GM23338 (cell line): ENCODE results near the gene NEK11. TPM values are rescaled to one million over a fixed set of nuclear protein-coding genes. Genes with fewer than 3 reads are reported as not detected.

ENCODE experiments used
- ATAC-seq: fragments of 200-7000 bp; cut with Tn5 transposase; 3 replicates; pipeline ENCODE4 v1.9.1; 2020
- DNase-seq: peaks from one replicate; pipeline ENCODE4 v3.0.0-alpha.2; 2015; ENCODE audit warnings: low spot score
- H2AFZ ChIP-seq: fragments of 200-600 bp; sonication (generic); 2 replicates; pipeline ENCODE4 v1.8.0; 2016; ENCODE audit warnings: antibody characterized with exemption, mild to moderate bottlenecking, moderate library complexity
- H3F3A ChIP-seq: fragments of 200-600 bp; sonication (generic); replicated peaks from 2 replicates; pipeline ENCODE4 v1.8.0; 2017; ENCODE audit warnings: antibody characterized with exemption, mixed run types, low read depth
- H3K27ac ChIP-seq: fragments of 200-600 bp; sonication (generic); 2 replicates; pipeline ENCODE4 v1.6.1; 2016; ENCODE audit warnings: low read depth
- H3K27me3 ChIP-seq: fragments of 200-600 bp; sonication (generic); 2 replicates; pipeline ENCODE4 v1.8.0; 2016; ENCODE audit warnings: mild to moderate bottlenecking, mixed run types, moderate library complexity; ENCODE audit not compliant: insufficient read depth
- H3K36me3 ChIP-seq: fragments of 200-600 bp; sonication (generic); 2 replicates; pipeline ENCODE4 v1.8.0; 2016; ENCODE audit warnings: mild to moderate bottlenecking; ENCODE audit not compliant: insufficient read depth
- H3K4me1 ChIP-seq: fragments of 200-600 bp; sonication (generic); 2 replicates; pipeline ENCODE4 v1.8.0; 2016; ENCODE audit warnings: mild to moderate bottlenecking, moderate library complexity; ENCODE audit not compliant: insufficient read depth
- H3K4me2 ChIP-seq: fragments of 200-600 bp; sonication (generic); 2 replicates; pipeline ENCODE4 v1.7.1; 2017; ENCODE audit warnings: mixed run types
- H3K4me3 ChIP-seq: fragments of 200-600 bp; sonication (generic); 2 replicates; pipeline ENCODE4 v1.6.1; 2016; ENCODE audit warnings: mixed run types
- H3K79me2 ChIP-seq: fragments of 200-600 bp; sonication (generic); replicated peaks from 2 replicates; pipeline ENCODE4 v1.8.0; 2017; ENCODE audit warnings: mild to moderate bottlenecking; ENCODE audit not compliant: insufficient read depth
- H3K9me2 ChIP-seq: fragments of 200-600 bp; sonication (generic); 2 replicates; pipeline ENCODE4 v1.8.0; 2017; ENCODE audit not compliant: insufficient read depth
- H4K20me1 ChIP-seq: fragments of 200-600 bp; sonication (generic); replicated peaks from 2 replicates; pipeline ENCODE4 v1.8.0; 2017; ENCODE audit warnings: mild to moderate bottlenecking; ENCODE audit not compliant: insufficient read depth
- H3K27ac Mint-ChIP-seq: 2 replicates; pipeline ENCODE4 v1.8.0; 2020; ENCODE audit warnings: inconsistent platforms, mild to moderate bottlenecking, moderate library complexity, mixed read lengths
- H3K27me3 Mint-ChIP-seq: 3 replicates; pipeline ENCODE4 v1.8.0; 2022; ENCODE audit warnings: low read depth, mild to moderate bottlenecking, moderate library complexity, mixed read lengths, inconsistent platforms; ENCODE audit not compliant: insufficient read depth, poor library complexity
- H3K36me3 Mint-ChIP-seq: 3 replicates; pipeline ENCODE4 v1.8.0; 2021; ENCODE audit warnings: low read depth, mild to moderate bottlenecking, inconsistent platforms, moderate library complexity, mixed read lengths
- H3K4me1 Mint-ChIP-seq: 3 replicates; pipeline ENCODE4 v1.8.0; 2020; ENCODE audit warnings: mild to moderate bottlenecking, inconsistent platforms, mixed read lengths
- H3K4me3 Mint-ChIP-seq: 3 replicates; pipeline ENCODE4 v1.8.0; 2021; ENCODE audit warnings: moderate library complexity, mild to moderate bottlenecking, inconsistent platforms, mixed read lengths
- H3K9me3 Mint-ChIP-seq: 3 replicates; pipeline ENCODE4 v1.8.0; 2020; ENCODE audit warnings: moderate library complexity, mild to moderate bottlenecking, inconsistent platforms, mixed read lengths
- CTCF ChIP-seq, 2 experiments: fragments of 200-600 bp in 1 of 2; sonication (generic) in 1 of 2; conservative IDR thresholded peaks; 2 replicates each; pipeline versions ENCODE4 v1.5.1 to v1.6.1; 2016 to 2017; ENCODE audit warnings: antibody characterized with exemption in 2 of 2, low read depth in 2 of 2, mild to moderate bottlenecking in 2 of 2, moderate library complexity in 1 of 2
- ETS1 ChIP-seq: IDR thresholded peaks from 2 replicates; pipeline ENCODE4 v1.6.1; 2016; ENCODE audit warnings: antibody characterized with exemption
- NANOG ChIP-seq: IDR thresholded peaks from 2 replicates; pipeline ENCODE4 v1.6.1; 2016; ENCODE audit warnings: antibody characterized with exemption, borderline replicate concordance
- POLR2AphosphoS5 ChIP-seq: IDR thresholded peaks from 2 replicates; pipeline ENCODE4 v1.6.1; 2016; ENCODE audit warnings: antibody characterized with exemption, low read depth
- STAT1 ChIP-seq: IDR thresholded peaks from one replicate; pipeline ENCODE4 v1.6.1; 2016; ENCODE audit warnings: antibody characterized with exemption; ENCODE audit not compliant: unreplicated experiment
- ZNF331 ChIP-seq: fragments of 250-450 bp; sonication (Bioruptor Pico); IDR thresholded peaks from 2 replicates; pipeline ENCODE4 v1.5.0; 2020; ENCODE audit warnings: low read depth, mild to moderate bottlenecking, moderate library complexity
- ZNF462 ChIP-seq: fragments of 250-450 bp; sonication (Bioruptor Pico); IDR thresholded peaks from 2 replicates; pipeline ENCODE4 v1.5.0; 2020; ENCODE audit warnings: mild to moderate bottlenecking, moderate library complexity
- polyA plus RNA-seq: library from polyadenylated mRNA; unstranded; fragments of >200 nt; fragmentation: Nextera tagmentation; extraction: Ambion mirVana; gene quantifications from 2 replicates; pipeline ENCODE4 v1.2.1, GENCODE V29; 2016
- total RNA-seq: library from RNA; depleted of rRNA; stranded (reverse); fragments of >200 nt; shearing (Covaris generic); gene quantifications from 2 replicates; pipeline ENCODE4 v1.2.3, GENCODE V29; 2014
- TF ChIP-seq, protein P1 (sequence below): IDR thresholded peaks from one replicate; pipeline ENCODE4 v1.6.1; 2018; ENCODE audit warnings: antibody characterized with exemption; ENCODE audit not compliant: unreplicated experiment

The NEK11 gene
- total and polyA plus RNA-seq, 2 experiments from 2014 or later, result 0.80 to 1.1 TPM

DNA sequence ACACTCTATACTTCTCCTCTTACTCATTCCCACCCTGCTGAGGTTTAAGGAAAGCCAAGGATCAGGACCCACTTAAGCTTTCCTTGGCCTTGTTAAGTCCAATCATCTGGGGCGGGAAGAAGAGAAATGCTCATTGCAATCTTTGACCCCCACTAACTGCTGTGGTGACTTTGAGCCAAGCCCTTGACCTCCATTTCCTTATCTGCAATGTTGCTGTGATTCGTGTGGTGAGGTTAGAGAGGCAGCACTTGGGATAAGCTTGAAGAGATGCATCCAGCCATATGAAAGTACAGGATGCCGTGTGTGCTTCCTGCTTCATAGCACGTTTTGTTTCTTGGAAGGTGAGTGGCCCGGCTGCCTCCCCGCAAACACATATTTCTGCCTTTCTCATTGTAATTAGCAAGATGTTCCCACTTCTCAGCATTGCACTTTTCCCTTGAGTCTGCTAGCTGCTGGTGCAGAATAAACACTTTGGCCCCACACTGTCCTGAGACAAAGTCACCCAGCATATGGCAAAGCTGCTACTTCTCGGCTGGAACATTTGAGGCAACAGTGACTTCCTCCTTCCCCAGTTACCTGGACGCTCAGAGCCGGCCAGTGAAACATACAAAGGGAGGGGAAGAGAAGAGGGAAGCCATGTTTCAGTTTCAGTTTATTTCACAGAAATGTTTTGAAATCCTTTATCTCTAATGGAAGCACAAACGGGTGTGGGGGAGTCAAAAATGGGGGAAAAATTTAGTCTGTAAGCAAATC is 344.4 kb downstream of the NEK11 start:
- ATAC-seq, result no peak
- H3K4me1 Mint-ChIP-seq, result no peaks in the 10 kb centered on the region; the same call in 2 of the 3 replicates
- H3K27ac Mint-ChIP-seq, result no peak overlapping the region
- Histone ChIP-seq H3K4me1 (no peaks in the 10 kb centered on the region), H3F3A (no peaks in the 10 kb centered on the region), H4K20me1 (no peaks in the 10 kb centered on the region; the same call in 1 of the 2 replicates), H2AFZ (no peak overlapping the region), H3K79me2 (peaks cover 17% of the 10 kb centered on the region), H3K9me2 (no peaks in the 10 kb centered on the region; the same call in 1 of the 2 replicates), H3K4me2 (no peak overlapping the region), H3K27me3 (no peaks in the 10 kb centered on the region), H3K36me3 (no peaks in the 10 kb centered on the region), H3K4me3 (no peak overlapping the region), H3K27ac (no peak overlapping the region)
- no peak overlapping the region for H3K4me3 Mint-ChIP-seq
- H3K27me3 Mint-ChIP-seq, result no peaks in the 10 kb centered on the region
- H3K36me3 Mint-ChIP-seq, result peaks cover 13% of the 10 kb centered on the region
- TF ChIP-seq STAT1 (no peak), CTCF (conservative IDR thresholded peaks at IDR 0.05; ENCODE audit: low read depth in 2 of 2) (no peak), ZNF331 (CRISPR knock-in tag) (no peak), POLR2AphosphoS5 (no peak), NANOG (no peak), ETS1 (no peak), ZNF462 (CRISPR knock-in tag) (no peak)
- TF ChIP-seq, protein P1, sequence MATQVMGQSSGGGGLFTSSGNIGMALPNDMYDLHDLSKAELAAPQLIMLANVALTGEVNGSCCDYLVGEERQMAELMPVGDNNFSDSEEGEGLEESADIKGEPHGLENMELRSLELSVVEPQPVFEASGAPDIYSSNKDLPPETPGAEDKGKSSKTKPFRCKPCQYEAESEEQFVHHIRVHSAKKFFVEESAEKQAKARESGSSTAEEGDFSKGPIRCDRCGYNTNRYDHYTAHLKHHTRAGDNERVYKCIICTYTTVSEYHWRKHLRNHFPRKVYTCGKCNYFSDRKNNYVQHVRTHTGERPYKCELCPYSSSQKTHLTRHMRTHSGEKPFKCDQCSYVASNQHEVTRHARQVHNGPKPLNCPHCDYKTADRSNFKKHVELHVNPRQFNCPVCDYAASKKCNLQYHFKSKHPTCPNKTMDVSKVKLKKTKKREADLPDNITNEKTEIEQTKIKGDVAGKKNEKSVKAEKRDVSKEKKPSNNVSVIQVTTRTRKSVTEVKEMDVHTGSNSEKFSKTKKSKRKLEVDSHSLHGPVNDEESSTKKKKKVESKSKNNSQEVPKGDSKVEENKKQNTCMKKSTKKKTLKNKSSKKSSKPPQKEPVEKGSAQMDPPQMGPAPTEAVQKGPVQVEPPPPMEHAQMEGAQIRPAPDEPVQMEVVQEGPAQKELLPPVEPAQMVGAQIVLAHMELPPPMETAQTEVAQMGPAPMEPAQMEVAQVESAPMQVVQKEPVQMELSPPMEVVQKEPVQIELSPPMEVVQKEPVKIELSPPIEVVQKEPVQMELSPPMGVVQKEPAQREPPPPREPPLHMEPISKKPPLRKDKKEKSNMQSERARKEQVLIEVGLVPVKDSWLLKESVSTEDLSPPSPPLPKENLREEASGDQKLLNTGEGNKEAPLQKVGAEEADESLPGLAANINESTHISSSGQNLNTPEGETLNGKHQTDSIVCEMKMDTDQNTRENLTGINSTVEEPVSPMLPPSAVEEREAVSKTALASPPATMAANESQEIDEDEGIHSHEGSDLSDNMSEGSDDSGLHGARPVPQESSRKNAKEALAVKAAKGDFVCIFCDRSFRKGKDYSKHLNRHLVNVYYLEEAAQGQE, result no peak
- DNase-seq, result no peak
- peaks cover 3% of the 10 kb centered on the region; the same call in 2 of the 3 replicates for H3K9me3 Mint-ChIP-seq
